Activated B cell treated with CpG ODN at 0.5 μM for 24 hours (primary cell): ENCODE data around the gene PROK1. TPM values are rescaled to one million over a fixed set of nuclear protein-coding genes. Genes with fewer than 3 reads are reported as not detected.

Source experiments
- ATAC-seq: fragments of 200-7000 bp; cut with Tn5 transposase; one replicate; pipeline ENCODE4 v1.10.0; 2021; ENCODE audit warnings: low read depth, mild to moderate bottlenecking, moderate library complexity
- CTCF ChIA-PET: fragments of 350-600 bp; sonication (Branson Sonifier 250); formaldehyde crosslinking; loops from one replicate; lab custom pipeline; 2021; ENCODE audit warnings: antibody characterized with exemption; lab: Charles Lee
- POLR2A ChIA-PET: fragments of 350-600 bp; sonication (Branson Sonifier 250); formaldehyde crosslinking; loops from one replicate; lab custom pipeline; 2021; ENCODE audit warnings: antibody characterized with exemption; lab: Charles Lee
- DNase-seq: peaks from one replicate; pipeline ENCODE4 v3.0.0; 2022
- H3K27ac Mint-ChIP-seq: one replicate; pipeline ENCODE4 v1.8.0; 2020; ENCODE audit warnings: mixed read lengths
- H3K27me3 Mint-ChIP-seq: one replicate; pipeline ENCODE4 v1.8.0; 2021; ENCODE audit warnings: mixed read lengths
- H3K36me3 Mint-ChIP-seq: one replicate; pipeline ENCODE4 v1.8.0; 2021; ENCODE audit warnings: low read depth, mixed read lengths
- H3K4me1 Mint-ChIP-seq: one replicate; pipeline ENCODE4 v1.8.0; 2021; ENCODE audit warnings: mixed read lengths
- H3K4me3 Mint-ChIP-seq: one replicate; pipeline ENCODE4 v1.8.0; 2020; ENCODE audit warnings: mild to moderate bottlenecking, mixed read lengths
- H3K9me3 Mint-ChIP-seq: one replicate; pipeline ENCODE4 v1.8.0; 2020; ENCODE audit warnings: mixed read lengths
- CTCF ChIP-seq: fragments of 200-600 bp; IDR thresholded peaks from one replicate; pipeline ENCODE4 v1.8.0; 2022; ENCODE audit warnings: antibody characterized with exemption, mild to moderate bottlenecking
- intact Hi-C: fragments of 100-400 bp; cut with micrococcal nuclease; formaldehyde crosslinking; loops from one replicate; pipeline ENCODE4 v1.15.1; 2024
- total RNA-seq: library from RNA; stranded (reverse); gene quantifications from 2 replicates; pipeline ENCODE4 v1.2.3, GENCODE V29; 2022

The PROK1 gene
- total RNA-seq, 1 donor from 2014 or later, result not detected

- H3K4me1 Mint-ChIP-seq, result no peaks in the 10 kb centered on the region
- ChIA-PET POLR2A (no interaction called here), CTCF (interaction anchor here (1.1 to 1.3 kb wide), 2 partner anchors 250 to 254 kb away, joined by 5 read pairs; no protein-coding TSS in a partner anchor)
- no peak for TF ChIP-seq CTCF
- H3K4me3 Mint-ChIP-seq, result no peak overlapping the region
- no peak for ATAC-seq
- DNase-seq, result no peak
- H3K9me3 Mint-ChIP-seq, result no peaks in the 10 kb centered on the region
- H3K27ac Mint-ChIP-seq, result no peak overlapping the region
- intact Hi-C loops, result no loop called here
- peaks cover 6% of the 10 kb centered on the region for H3K27me3 Mint-ChIP-seq
- H3K36me3 Mint-ChIP-seq, result no peaks in the 10 kb centered on the region
These were observed 6.3 kb downstream of the PROK1 start for GRCh38 chr1:110457206-110457605.

GRCh38 chr1:110460253-110461220, 9.6 kb downstream of the PROK1 start:
- POLR2A ChIA-PET, result interaction anchor here (0.9 to 2.8 kb wide), 6 partner anchors 36 to 258 kb away, joined by 3 to 23 read pairs (median 8); partner anchors contain the start of genes KCNC4 and RBM15
- no peaks in the 10 kb centered on the region for H3K36me3 Mint-ChIP-seq
- H3K4me1 Mint-ChIP-seq, result no peaks in the 10 kb centered on the region

GRCh38 chr1:110462093-110462492, 11.1 kb downstream of the PROK1 start:
- Mint-ChIP-seq H3K27me3 (no peaks in the 10 kb centered on the region), H3K27ac (no peak overlapping the region)

More at GRCh38 chr1:110460253-110461220, 9.6 kb downstream of the PROK1 start:
- DNase-seq (peak; percentile 68), ATAC-seq (peak; percentile 99)
- intact Hi-C loops, result loop anchor here (1.0 to 5.0 kb wide), 10 partner anchors 36 to 431 kb away; no protein-coding TSS in a partner anchor
- H3K27me3 Mint-ChIP-seq, result no peaks in the 10 kb centered on the region
- no peaks in the 10 kb centered on the region for H3K9me3 Mint-ChIP-seq
- CTCF ChIA-PET, result interaction anchor here (0.6 to 8.2 kb wide), 47 partner anchors 9 to 501 kb away, joined by 3 to 215 read pairs (median 5); partner anchors contain the start of genes KCNC4, LAMTOR5, RBM15 and STRIP1
- H3K27ac Mint-ChIP-seq, result no peak overlapping the region
- H3K4me3 Mint-ChIP-seq, result no peak overlapping the region
- TF ChIP-seq CTCF, result peak; percentile 96

GRCh38 chr1:110462964-110463363, 12.0 kb downstream of the PROK1 start:
- ATAC-seq, result no peak
- no peak for TF ChIP-seq CTCF
- Mint-ChIP-seq H3K27me3 (no peaks in the 10 kb centered on the region), H3K27ac (no peak overlapping the region), H3K4me1 (no peaks in the 10 kb centered on the region), H3K36me3 (no peaks in the 10 kb centered on the region), H3K9me3 (no peaks in the 10 kb centered on the region), H3K4me3 (no peak overlapping the region)
- DNase-seq, result no peak
- CTCF ChIA-PET, result interaction anchor here (1.0 to 8.2 kb wide), 4 partner anchors 33 to 255 kb away, joined by 3 to 215 read pairs (median 5); partner anchors contain the start of gene KCNC4
- intact Hi-C loops, result loop anchor here (5.0 kb wide), 1 partner anchor 376 kb away; no protein-coding TSS in a partner anchor
- POLR2A ChIA-PET, result no interaction called here

More at GRCh38 chr1:110462093-110462492, 11.1 kb downstream of the PROK1 start:
- TF ChIP-seq CTCF, result no peak
- no peak overlapping the region for H3K4me3 Mint-ChIP-seq
- DNase-seq (no peak), ATAC-seq (no peak)
- intact Hi-C loops, result loop anchor here (5.0 kb wide), 1 partner anchor 375 kb away; no protein-coding TSS in a partner anchor
- no peaks in the 10 kb centered on the region for H3K36me3 Mint-ChIP-seq
- CTCF ChIA-PET, result interaction anchor here (0.8 to 8.2 kb wide), 4 partner anchors 34 to 265 kb away, joined by 3 to 215 read pairs (median 4); partner anchors contain the start of gene KCNC4
- POLR2A ChIA-PET, result no interaction called here
- no peaks in the 10 kb centered on the region for H3K9me3 Mint-ChIP-seq
- no peaks in the 10 kb centered on the region for H3K4me1 Mint-ChIP-seq
